Measurements from ENCODE around the gene LMOD3.

DNA sequence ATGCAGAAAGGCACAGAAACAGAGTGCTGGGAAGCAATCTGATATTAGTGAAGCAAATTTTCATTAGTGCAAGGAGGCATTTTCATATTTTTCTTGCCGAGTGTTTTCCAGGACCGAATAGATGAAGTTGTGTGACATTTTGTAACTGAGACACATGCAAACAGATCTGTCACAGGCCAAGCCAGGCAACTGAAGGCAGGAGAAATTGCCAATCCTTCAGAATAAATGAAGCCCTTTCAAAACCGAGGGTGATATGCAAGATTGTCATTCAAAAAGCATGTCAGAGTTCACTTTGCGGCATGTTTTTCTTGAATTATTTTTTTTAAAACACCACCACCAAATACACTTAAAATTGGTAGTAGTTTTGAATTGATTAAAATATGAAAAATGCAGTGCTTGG is 6.2 kb downstream of the LMOD3 start:
- TF ChIP-seq REST (IDR thresholded peaks at IDR 0.05; ENCODE audit: insufficient read depth in 1 of 2, low read depth in 2 of 2, low read length in 2 of 2) (no peak), POLR2AphosphoS5 (IDR thresholded peaks at IDR 0.05; ENCODE audit: low read depth, low read length) (no peak)

All from PFSK-1 (cell line).